IPS-15b (cell line): Measurements from ENCODE around the gene NR3C2.

Experiments used
- H3K27me3 ChIP-seq: one replicate; pipeline ENCODE4 v1.6.1; 2013; ENCODE audit warnings: low read length; ENCODE audit not compliant: control insufficient read depth, insufficient read depth
- H3K36me3 ChIP-seq: one replicate; pipeline ENCODE4 v1.6.1; 2013; ENCODE audit warnings: low read length; ENCODE audit not compliant: control insufficient read depth, insufficient read depth
- H3K4me1 ChIP-seq: one replicate; pipeline ENCODE4 v1.6.1; 2013; ENCODE audit warnings: mild to moderate bottlenecking, low read length; ENCODE audit not compliant: control insufficient read depth, insufficient read depth
- H3K4me3 ChIP-seq: one replicate; pipeline ENCODE4 v1.5.1; 2013; ENCODE audit warnings: low read depth, low read length
- H3K9ac ChIP-seq: one replicate; pipeline ENCODE4 v1.6.1; 2013; ENCODE audit warnings: low read depth, mild to moderate bottlenecking, low read length
- H3K9me3 ChIP-seq: one replicate; pipeline ENCODE4 v1.6.1; 2013; ENCODE audit warnings: mild to moderate bottlenecking, low read length; ENCODE audit not compliant: control insufficient read depth, insufficient read depth

NR3C2 gene

GRCh38 chr4:148441986-148442831 lies at the start of gene NR3C2:
Gene NR3C2, minus strand, starts transcription at chr4:148442414.
- Histone ChIP-seq H3K4me1 (peaks cover 14% of the 10 kb centered on the region), H3K9me3 (no peaks in the 10 kb centered on the region), H3K4me3 (peak within 1 kb of the TSS; percentile 88), H3K9ac (peak within 1 kb of the TSS; percentile 61), H3K27me3 (peaks cover 55% of the 10 kb centered on the region), H3K36me3 (no peaks in the 10 kb centered on the region)

- H3K36me3 ChIP-seq, result no peaks in the 10 kb centered on the region
- H3K4me1 ChIP-seq, result no peaks in the 10 kb centered on the region
- no peaks in the 10 kb centered on the region for H3K27me3 ChIP-seq
- H3K9me3 ChIP-seq, result no peaks in the 10 kb centered on the region
- H3K4me3 ChIP-seq, result no peak overlapping the region
- no peak overlapping the region for H3K9ac ChIP-seq
Measured at GRCh38 chr4:148487181-148487580, 45.0 kb upstream of the NR3C2 start.

GRCh38 chr4:148481636-148482035 lies 39.4 kb upstream of the NR3C2 start:
- Histone ChIP-seq H3K36me3 (no peaks in the 10 kb centered on the region), H3K27me3 (no peaks in the 10 kb centered on the region), H3K9ac (no peak overlapping the region), H3K4me3 (no peak overlapping the region), H3K9me3 (no peaks in the 10 kb centered on the region), H3K4me1 (no peaks in the 10 kb centered on the region)

- H3K27me3 ChIP-seq, result no peaks in the 10 kb centered on the region
- no peaks in the 10 kb centered on the region for H3K9me3 ChIP-seq
- H3K4me1 ChIP-seq, result no peaks in the 10 kb centered on the region
- no peak overlapping the region for H3K4me3 ChIP-seq
- H3K9ac ChIP-seq, result no peak overlapping the region
- H3K36me3 ChIP-seq, result no peaks in the 10 kb centered on the region
Measured at GRCh38 chr4:148477276-148477675, 35.1 kb upstream of the NR3C2 start.

- Histone ChIP-seq H3K9me3 (no peaks in the 10 kb centered on the region), H3K4me3 (no peak overlapping the region), H3K36me3 (no peaks in the 10 kb centered on the region), H3K9ac (no peak overlapping the region), H3K27me3 (no peaks in the 10 kb centered on the region), H3K4me1 (no peaks in the 10 kb centered on the region)
Measured at GRCh38 chr4:148469938-148470337, 27.7 kb upstream of the NR3C2 start.

GRCh38 chr4:148454835-148455234 lies 12.6 kb upstream of the NR3C2 start:
- no peak overlapping the region for H3K9ac ChIP-seq
- no peaks in the 10 kb centered on the region for H3K4me1 ChIP-seq
- H3K9me3 ChIP-seq, result no peaks in the 10 kb centered on the region
- H3K4me3 ChIP-seq, result no peak overlapping the region
- no peaks in the 10 kb centered on the region for H3K36me3 ChIP-seq
- H3K27me3 ChIP-seq, result no peaks in the 10 kb centered on the region

- no peaks in the 10 kb centered on the region for H3K4me1 ChIP-seq
Measured at GRCh38 chr4:148453833-148454232, 11.6 kb upstream of the NR3C2 start.

GRCh38 chr4:148452970-148453369 lies 10.8 kb upstream of the NR3C2 start:
- no peaks in the 10 kb centered on the region for H3K36me3 ChIP-seq
- no peaks in the 10 kb centered on the region for H3K4me1 ChIP-seq
- no peaks in the 10 kb centered on the region for H3K9me3 ChIP-seq
- H3K9ac ChIP-seq, result no peak overlapping the region
- no peaks in the 10 kb centered on the region for H3K27me3 ChIP-seq
- no peak overlapping the region for H3K4me3 ChIP-seq

More at GRCh38 chr4:148453833-148454232, 11.6 kb upstream of the NR3C2 start:
- Histone ChIP-seq H3K4me3 (no peak overlapping the region), H3K27me3 (no peaks in the 10 kb centered on the region), H3K9me3 (no peaks in the 10 kb centered on the region), H3K36me3 (no peaks in the 10 kb centered on the region), H3K9ac (no peak overlapping the region)

GRCh38 chr4:148449921-148450320 lies 7.7 kb upstream of the NR3C2 start:
- Histone ChIP-seq H3K4me1 (no peaks in the 10 kb centered on the region), H3K27me3 (peaks cover 23% of the 10 kb centered on the region), H3K36me3 (no peaks in the 10 kb centered on the region), H3K4me3 (no peak overlapping the region), H3K9me3 (no peaks in the 10 kb centered on the region), H3K9ac (no peak overlapping the region)

GRCh38 chr4:148448141-148448540 lies 5.9 kb upstream of the NR3C2 start:
- Histone ChIP-seq H3K27me3 (peaks cover 36% of the 10 kb centered on the region), H3K4me1 (no peaks in the 10 kb centered on the region), H3K9me3 (no peaks in the 10 kb centered on the region), H3K4me3 (no peak overlapping the region), H3K9ac (no peak overlapping the region), H3K36me3 (no peaks in the 10 kb centered on the region)

GRCh38 chr4:148447681-148448080 lies 5.5 kb upstream of the NR3C2 start:
- H3K36me3 ChIP-seq, result no peaks in the 10 kb centered on the region
- no peaks in the 10 kb centered on the region for H3K4me1 ChIP-seq
- peaks cover 40% of the 10 kb centered on the region for H3K27me3 ChIP-seq
- H3K4me3 ChIP-seq, result no peak overlapping the region
- no peak overlapping the region for H3K9ac ChIP-seq
- H3K9me3 ChIP-seq, result no peaks in the 10 kb centered on the region

- H3K27me3 ChIP-seq, result peaks cover 49% of the 10 kb centered on the region
- H3K4me3 ChIP-seq, result peak overlapping the region; percentile 73
- no peak overlapping the region for H3K9ac ChIP-seq
- no peaks in the 10 kb centered on the region for H3K9me3 ChIP-seq
- H3K36me3 ChIP-seq, result no peaks in the 10 kb centered on the region
- H3K4me1 ChIP-seq, result no peaks in the 10 kb centered on the region
Measured at GRCh38 chr4:148445860-148446330, 3.7 kb upstream of the NR3C2 start.
